ENCODE results near the gene TEX2.

Gene TEX2

GRCh38 chr17:64193561-64193960 is 69.5 kb downstream of the TEX2 start:
- Histone ChIP-seq H3K4me1 (ENCODE audit: low read length) (no peaks in the 10 kb centered on the region), H4K20me1 (ENCODE audit: insufficient read depth, low read length) (no peaks in the 10 kb centered on the region), H3K9me3 (ENCODE audit: insufficient read depth, low read length) (no peaks in the 10 kb centered on the region), H3K27me3 (ENCODE audit: low read depth, low read length) (no peaks in the 10 kb centered on the region), H2AFZ (ENCODE audit: low read depth, low read length) (no peak overlapping the region), H3K27ac (ENCODE audit: low read length) (no peak overlapping the region), H3K4me2 (ENCODE audit: low read length) (no peak overlapping the region), H3K36me3 (replicated peaks; ENCODE audit: low read depth, low read length) (no peaks in the 10 kb centered on the region), H3K9ac (ENCODE audit: low read length) (no peak overlapping the region), H3K4me3 (ENCODE audit: low read length) (no peak overlapping the region), H3K79me2 (ENCODE audit: low read length) (no peaks in the 10 kb centered on the region)
- no peak for TF ChIP-seq EZH2phosphoT487 (IDR thresholded peaks at IDR 0.05; ENCODE audit: low read depth)
- TF ChIP-seq, protein P1, sequence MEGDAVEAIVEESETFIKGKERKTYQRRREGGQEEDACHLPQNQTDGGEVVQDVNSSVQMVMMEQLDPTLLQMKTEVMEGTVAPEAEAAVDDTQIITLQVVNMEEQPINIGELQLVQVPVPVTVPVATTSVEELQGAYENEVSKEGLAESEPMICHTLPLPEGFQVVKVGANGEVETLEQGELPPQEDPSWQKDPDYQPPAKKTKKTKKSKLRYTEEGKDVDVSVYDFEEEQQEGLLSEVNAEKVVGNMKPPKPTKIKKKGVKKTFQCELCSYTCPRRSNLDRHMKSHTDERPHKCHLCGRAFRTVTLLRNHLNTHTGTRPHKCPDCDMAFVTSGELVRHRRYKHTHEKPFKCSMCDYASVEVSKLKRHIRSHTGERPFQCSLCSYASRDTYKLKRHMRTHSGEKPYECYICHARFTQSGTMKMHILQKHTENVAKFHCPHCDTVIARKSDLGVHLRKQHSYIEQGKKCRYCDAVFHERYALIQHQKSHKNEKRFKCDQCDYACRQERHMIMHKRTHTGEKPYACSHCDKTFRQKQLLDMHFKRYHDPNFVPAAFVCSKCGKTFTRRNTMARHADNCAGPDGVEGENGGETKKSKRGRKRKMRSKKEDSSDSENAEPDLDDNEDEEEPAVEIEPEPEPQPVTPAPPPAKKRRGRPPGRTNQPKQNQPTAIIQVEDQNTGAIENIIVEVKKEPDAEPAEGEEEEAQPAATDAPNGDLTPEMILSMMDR (IDR thresholded peaks at IDR 0.05; ENCODE audit: low read depth, low read length): no peak

DNA sequence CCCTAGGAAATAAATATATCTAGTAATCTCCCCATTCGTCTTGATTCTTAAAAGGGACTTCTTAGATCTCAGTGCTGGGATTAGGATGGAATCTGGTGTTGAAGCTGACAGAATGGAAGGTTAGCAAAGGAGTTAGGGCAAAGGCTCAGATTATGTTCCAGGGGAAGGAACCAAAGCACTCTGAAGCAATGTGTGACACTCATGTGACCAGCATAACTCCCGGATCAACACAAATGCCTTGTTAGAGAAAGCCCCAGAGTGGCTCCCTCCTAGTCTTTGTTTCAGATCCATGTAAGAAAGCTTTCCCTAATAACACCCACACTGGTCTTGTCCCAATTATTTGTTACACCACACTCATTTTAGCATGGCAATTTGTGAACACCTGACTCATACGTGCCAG is 70.5 kb downstream of the TEX2 start:
- Histone ChIP-seq H3K79me2 (ENCODE audit: low read length) (no peaks in the 10 kb centered on the region), H3K4me1 (ENCODE audit: low read length) (no peaks in the 10 kb centered on the region), H3K36me3 (replicated peaks; ENCODE audit: low read depth, low read length) (no peaks in the 10 kb centered on the region), H3K27me3 (ENCODE audit: low read depth, low read length) (no peaks in the 10 kb centered on the region), H3K4me2 (ENCODE audit: low read length) (no peak overlapping the region), H3K27ac (ENCODE audit: low read length) (no peak overlapping the region), H2AFZ (ENCODE audit: low read depth, low read length) (no peak overlapping the region), H3K9ac (ENCODE audit: low read length) (no peak overlapping the region), H3K4me3 (ENCODE audit: low read length) (no peak overlapping the region), H4K20me1 (ENCODE audit: insufficient read depth, low read length) (no peaks in the 10 kb centered on the region), H3K9me3 (ENCODE audit: insufficient read depth, low read length) (no peaks in the 10 kb centered on the region)
- TF ChIP-seq, protein P1 (IDR thresholded peaks at IDR 0.05; ENCODE audit: low read depth, low read length): no peak

GRCh38 chr17:64190472-64190871 is 72.6 kb downstream of the TEX2 start:
- Histone ChIP-seq H4K20me1 (ENCODE audit: insufficient read depth, low read length) (no peaks in the 10 kb centered on the region; the same call in 1 of the 2 replicates), H2AFZ (ENCODE audit: low read depth, low read length) (no peak overlapping the region), H3K36me3 (replicated peaks; ENCODE audit: low read depth, low read length) (no peaks in the 10 kb centered on the region), H3K4me3 (ENCODE audit: low read length) (no peak overlapping the region), H3K27me3 (ENCODE audit: low read depth, low read length) (no peaks in the 10 kb centered on the region), H3K4me2 (ENCODE audit: low read length) (no peak overlapping the region), H3K79me2 (ENCODE audit: low read length) (no peaks in the 10 kb centered on the region), H3K9ac (ENCODE audit: low read length) (no peak overlapping the region), H3K9me3 (ENCODE audit: insufficient read depth, low read length) (no peaks in the 10 kb centered on the region), H3K27ac (ENCODE audit: low read length) (no peak overlapping the region), H3K4me1 (ENCODE audit: low read length) (no peaks in the 10 kb centered on the region)
- TF ChIP-seq EZH2phosphoT487 (IDR thresholded peaks at IDR 0.05; ENCODE audit: low read depth): no peak
- TF ChIP-seq, protein P1 (IDR thresholded peaks at IDR 0.05; ENCODE audit: low read depth, low read length): no peak

DNA sequence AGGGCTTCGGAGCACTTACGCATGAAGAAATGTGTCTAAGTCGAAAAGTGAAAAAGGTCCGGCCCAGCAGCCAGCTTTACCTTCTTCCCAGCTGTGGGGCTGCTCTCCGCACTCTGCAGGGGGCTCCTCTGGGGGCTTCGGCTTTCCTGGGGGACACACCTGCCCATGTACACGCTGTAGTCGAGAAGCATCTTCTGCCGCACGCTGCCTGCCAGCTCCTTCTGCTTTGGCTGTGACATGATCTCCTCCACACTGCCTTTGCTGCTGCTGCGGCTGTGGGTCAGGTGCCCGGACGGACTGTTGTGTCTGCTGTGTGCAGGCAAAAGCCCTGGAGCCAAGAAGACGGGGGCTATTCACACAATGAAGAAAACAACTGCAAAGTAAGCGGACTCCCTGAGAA is 75.0 kb downstream of the TEX2 start:
- Histone ChIP-seq H3K4me3 (ENCODE audit: low read length) (no peak overlapping the region), H3K36me3 (replicated peaks; ENCODE audit: low read depth, low read length) (no peaks in the 10 kb centered on the region), H2AFZ (ENCODE audit: low read depth, low read length) (no peak overlapping the region), H3K4me1 (ENCODE audit: low read length) (no peaks in the 10 kb centered on the region), H3K27ac (ENCODE audit: low read length) (no peak overlapping the region), H3K9me3 (ENCODE audit: insufficient read depth, low read length) (no peaks in the 10 kb centered on the region), H4K20me1 (ENCODE audit: insufficient read depth, low read length) (no peaks in the 10 kb centered on the region; the same call in 1 of the 2 replicates), H3K4me2 (ENCODE audit: low read length) (no peak overlapping the region), H3K9ac (ENCODE audit: low read length) (no peak overlapping the region), H3K27me3 (ENCODE audit: low read depth, low read length) (no peaks in the 10 kb centered on the region), H3K79me2 (ENCODE audit: low read length) (no peaks in the 10 kb centered on the region)
- TF ChIP-seq EZH2phosphoT487 (IDR thresholded peaks at IDR 0.05; ENCODE audit: low read depth): no peak
- TF ChIP-seq, protein P1 (IDR thresholded peaks at IDR 0.05; ENCODE audit: low read depth, low read length): no peak

All from OCI-LY3 (cell line).